Limb (tissue), 2 donors: ENCODE measurements around the gene SPEG.
"Not testable (repeated sequence)": the region's sequence is repeated elsewhere in the genome, so short reads cannot be mapped to it uniquely, and the experiment has no call there.

ENCODE experiments used
- DNase-seq, 2 donors: peaks; one replicate each; pipeline ENCODE4 v3.0.0-alpha.2; 2016; ENCODE audit errors: extremely low spot score in 2 of 2

SPEG gene

GRCh38 chr2:219434718-219435525 lies at the start of gene SPEG:
TSS of gene SPEG (plus strand) at chr2:219434843. CDS start at chr2:219434978, 135 bp downstream.
- peak in 1 of 2 donors; percentile 57 for DNase-seq

GRCh38 chr2:219384859-219385258 lies 49.8 kb upstream of the SPEG start:
- DNase-seq, result no peak

- no peak for DNase-seq
These were observed 48.6 kb upstream of the SPEG start for GRCh38 chr2:219385958-219386520.

GRCh38 chr2:219386532-219387280 lies 47.9 kb upstream of the SPEG start:
- no peak for DNase-seq

- peak; percentile 56 to 99 for DNase-seq
These were observed 47.1 kb upstream of the SPEG start, which contains the start of gene DNPEP for GRCh38 chr2:219387306-219388120. TSS of gene DNPEP (minus strand) at chr2:219387912. CDS start at chr2:219387794, 118 bp downstream.

- DNase-seq, result peak; percentile 97 to 99
These were observed 46.3 kb upstream of the SPEG start for GRCh38 chr2:219388121-219388906.

- DNase-seq, result no peak
These were observed 45.8 kb upstream of the SPEG start for GRCh38 chr2:219388907-219389156.

GRCh38 chr2:219392754-219393153 lies 41.9 kb upstream of the SPEG start:
- DNase-seq, result no peak

GRCh38 chr2:219395056-219395455 lies 39.6 kb upstream of the SPEG start:
- DNase-seq, result not testable (repeated sequence)

GRCh38 chr2:219395609-219396008 lies 39.0 kb upstream of the SPEG start:
- DNase-seq, result no peak

GRCh38 chr2:219396863-219397457 lies 37.7 kb upstream of the SPEG start:
- DNase-seq, result no peak

GRCh38 chr2:219398721-219399363 lies 35.8 kb upstream of the SPEG start:
- no peak for DNase-seq

GRCh38 chr2:219399716-219400478 lies 34.7 kb upstream of the SPEG start:
- DNase-seq, result no peak

GRCh38 chr2:219400562-219400961 lies 34.1 kb upstream of the SPEG start:
- no peak for DNase-seq

GRCh38 chr2:219401606-219402005 lies 33.0 kb upstream of the SPEG start:
- DNase-seq, result no peak

- DNase-seq, result peak; percentile 78 to 91
These were observed 31.8 kb upstream of the SPEG start for GRCh38 chr2:219402665-219403515.

GRCh38 chr2:219403861-219404260 lies 30.8 kb upstream of the SPEG start:
- DNase-seq, result peak in 1 of 2 donors; percentile 25

- DNase-seq, result peak in 1 of 2 donors; percentile 41
These were observed 30.2 kb upstream of the SPEG start for GRCh38 chr2:219404291-219404910.
